CD14-positive monocyte (primary cell): ENCODE data around the gene C16orf92. TPM values are rescaled to one million over a fixed set of nuclear protein-coding genes. Genes with fewer than 3 reads are reported as not detected.

ENCODE experiments used
- DNase-seq, 3 donors: peaks; one replicate each; pipeline ENCODE4 v3.0.0-alpha.2; 2011 to 2022
- H2AFZ ChIP-seq: 2 replicates; pipeline ENCODE4 v1.6.0; 2012; ENCODE audit warnings: mild to moderate bottlenecking, low read depth, low read length, inconsistent platforms; ENCODE audit not compliant: insufficient read depth, poor library complexity, severe bottlenecking
- H3K27ac ChIP-seq, 2 donors: 1 replicate in 1 of 2; 2 replicates in 1 of 2; pipeline ENCODE4 v1.5.1; 2012 to 2013; ENCODE audit warnings: low read length in 2 of 2, control low read depth in 1 of 2, inconsistent platforms in 1 of 2, low read depth in 1 of 2, mild to moderate bottlenecking in 1 of 2
- H3K27me3 ChIP-seq, 2 donors: one replicate each; pipeline versions ENCODE4 v1.6.0 to v1.6.1; 2011 to 2013; ENCODE audit warnings: low read length in 2 of 2; ENCODE audit not compliant: control insufficient read depth in 2 of 2, insufficient read depth in 2 of 2
- H3K36me3 ChIP-seq, 2 donors: replicated peaks in 1 of 2; 1 replicate in 1 of 2; 2 replicates in 1 of 2; pipeline versions ENCODE4 v1.5.1 to v1.6.1; 2012 to 2013; ENCODE audit warnings: low read length in 2 of 2, control low read depth in 1 of 2, inconsistent platforms in 1 of 2, mild to moderate bottlenecking in 1 of 2; ENCODE audit not compliant: insufficient read depth in 2 of 2, control insufficient read depth in 1 of 2
- H3K4me1 ChIP-seq, 2 donors: 1 replicate in 1 of 2; 2 replicates in 1 of 2; pipeline versions ENCODE4 v1.5.1 to v1.6.1; 2012 to 2013; ENCODE audit warnings: low read length in 2 of 2, control low read depth in 1 of 2, inconsistent platforms in 1 of 2, mild to moderate bottlenecking in 1 of 2, moderate library complexity in 1 of 2; ENCODE audit not compliant: insufficient read depth in 2 of 2, control insufficient read depth in 1 of 2
- H3K4me2 ChIP-seq: replicated peaks from 2 replicates; pipeline ENCODE3; 2012; ENCODE audit warnings: low read length, moderate library complexity, mild to moderate bottlenecking; ENCODE audit not compliant: poor library complexity, severe bottlenecking; ENCODE audit errors: extremely low read depth
- H3K4me3 ChIP-seq, 3 experiments: fragments of 200-600 bp in 1 of 3; sonication (generic) in 1 of 3; replicated peaks in 1 of 3; 1 replicate in 2 of 3; 2 replicates in 1 of 3; pipeline ENCODE4 v1.5.1; 2011 to 2013; ENCODE audit warnings: low read length in 3 of 3, mild to moderate bottlenecking in 3 of 3, control low read depth in 2 of 3, low read depth in 2 of 3, inconsistent platforms in 1 of 3, moderate library complexity in 1 of 3
- H3K79me2 ChIP-seq: 2 replicates; pipeline ENCODE4 v1.6.0; 2012; ENCODE audit warnings: mild to moderate bottlenecking, control low read depth, inconsistent platforms, low read length, moderate library complexity; ENCODE audit not compliant: insufficient read depth
- H3K9ac ChIP-seq: 2 replicates; pipeline ENCODE4 v1.6.0; 2017; ENCODE audit warnings: low read length, mild to moderate bottlenecking; ENCODE audit not compliant: insufficient read depth, poor library complexity, severe bottlenecking
- H3K9me3 ChIP-seq, 2 donors: replicated peaks in 1 of 2; 1 replicate in 1 of 2; 2 replicates in 1 of 2; pipeline versions ENCODE4 v1.5.1 to v1.6.1; 2012 to 2013; ENCODE audit warnings: low read length in 2 of 2, control low read depth in 1 of 2; ENCODE audit not compliant: control insufficient read depth in 1 of 2, insufficient read depth in 1 of 2
- H4K20me1 ChIP-seq: 2 replicates; pipeline ENCODE4 v1.6.0; 2012; ENCODE audit warnings: mild to moderate bottlenecking, low read length, control low read depth, moderate library complexity; ENCODE audit not compliant: insufficient read depth
- H3K27ac Mint-ChIP-seq, 7 donors: one replicate each; pipeline ENCODE4 v1.8.0; 2020; ENCODE audit warnings: mild to moderate bottlenecking in 7 of 7, mixed read lengths in 7 of 7, moderate library complexity in 6 of 7, inconsistent platforms in 2 of 7
- H3K27me3 Mint-ChIP-seq, 3 donors: one replicate each; pipeline ENCODE4 v1.8.0; 2021 to 2022; ENCODE audit warnings: low read depth in 3 of 3, mild to moderate bottlenecking in 3 of 3, mixed read lengths in 3 of 3, moderate library complexity in 3 of 3, inconsistent platforms in 1 of 3
- H3K36me3 Mint-ChIP-seq, 2 donors: one replicate each; pipeline ENCODE4 v1.8.0; 2020; ENCODE audit warnings: mixed read lengths in 2 of 2, inconsistent platforms in 1 of 2, mild to moderate bottlenecking in 1 of 2
- H3K4me1 Mint-ChIP-seq: one replicate; pipeline ENCODE4 v1.8.0; 2020; ENCODE audit warnings: mild to moderate bottlenecking, mixed read lengths
- H3K4me3 Mint-ChIP-seq, 2 donors: one replicate each; pipeline ENCODE4 v1.8.0; 2020; ENCODE audit warnings: mild to moderate bottlenecking in 2 of 2, mixed read lengths in 2 of 2, moderate library complexity in 1 of 2
- H3K9me3 Mint-ChIP-seq, 7 donors: one replicate each; pipeline ENCODE4 v1.8.0; 2020 to 2022; ENCODE audit warnings: mixed read lengths in 7 of 7, mild to moderate bottlenecking in 6 of 7, moderate library complexity in 6 of 7, inconsistent platforms in 2 of 7
- WGBS: methylation state at CpG from one replicate; pipeline ENCODE4 v1.1.5; 2013; ENCODE audit warnings: missing lambda C conversion rate; ENCODE audit not compliant: insufficient coverage; 5-methylcytosine and 5-hydroxymethylcytosine counted together
- intact Hi-C, 2 donors: fragments of 100-400 bp; cut with micrococcal nuclease; formaldehyde crosslinking; loops; one replicate each; pipeline versions ENCODE4 v1.15.0 to v1.15.1; 2023
- polyA plus RNA-seq, 3 donors: library from polyadenylated mRNA; depleted of rRNA in 1 of 3; unstranded in 2 of 3; stranded (reverse) in 1 of 3; fragments of 300-500 nt in 2 of 3; fragments of >200 nt in 1 of 3; fragmentation: Illumina TruSeq in 2 of 3; gene quantifications; 1 replicate in 2 of 3; 2 replicates in 1 of 3; pipeline ENCODE4 v1.2.3, GENCODE V29; 2012 to 2021
- TF ChIP-seq, protein P1 (sequence below): fragments of 200-600 bp; IDR thresholded peaks from one replicate; pipeline ENCODE4 v1.8.0; 2022; ENCODE audit warnings: antibody characterized with exemption, mild to moderate bottlenecking

The C16orf92 gene
- polyA plus RNA-seq, 3 donors, result not detected

DNA sequence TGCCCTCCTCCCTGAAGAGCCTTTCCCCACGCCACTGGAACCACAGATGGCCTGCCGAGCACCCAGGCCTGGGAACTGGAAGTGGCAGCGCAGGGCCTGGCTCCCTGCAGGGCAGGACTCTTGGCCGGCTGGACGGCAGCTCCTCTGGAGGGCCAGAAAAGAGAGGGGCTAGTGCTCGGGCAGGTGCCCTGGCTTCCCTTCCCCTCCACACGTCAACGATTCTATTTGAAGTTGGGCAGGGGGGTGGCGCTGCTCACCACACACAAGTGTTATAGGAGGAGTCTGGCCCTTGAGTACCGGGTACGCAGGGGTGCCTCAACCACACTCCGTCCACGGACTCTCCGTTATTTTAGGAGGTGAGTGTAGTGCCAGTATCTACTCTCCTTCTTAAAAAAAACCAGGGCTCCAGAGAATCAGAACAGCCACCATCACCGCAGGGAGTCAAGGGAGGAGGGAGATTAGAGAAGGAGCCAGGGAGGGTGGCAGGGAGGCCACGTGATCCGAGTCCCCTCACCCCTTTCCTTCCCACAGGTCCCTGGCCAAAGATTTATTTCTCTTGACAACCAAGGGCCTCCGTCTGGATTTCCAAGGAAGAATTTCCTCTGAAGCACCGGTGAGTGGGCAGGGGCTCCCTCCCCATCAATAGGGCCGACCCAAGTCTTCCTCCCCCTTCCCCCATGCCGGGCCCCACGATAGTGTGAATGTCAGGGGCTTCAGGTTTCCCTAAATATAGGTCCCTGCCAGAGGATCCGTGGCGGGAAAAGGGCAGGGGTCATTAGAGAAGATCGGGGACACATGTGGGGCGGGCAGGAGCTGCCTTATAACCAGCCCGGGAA is 41.1 kb downstream of the C16orf92 start:
- peaks cover 20 to 25% of the 10 kb centered on the region in 2 donors for H3K36me3 ChIP-seq
- H3K9ac ChIP-seq, result peak overlapping the region; percentile 68
- Mint-ChIP-seq H3K9me3 (peaks cover 0 to 2% (median 0%) of the 10 kb centered on the region in 7 donors), H3K36me3 (peaks cover 21 to 27% of the 10 kb centered on the region in 2 donors), H3K27me3 (peaks cover 0 to 3% (median 0%) of the 10 kb centered on the region in 3 donors), H3K27ac (peak overlapping the region; percentile 94 to 97 (median 96)), H3K4me3 (peak overlapping the region; percentile 93 to 97), H3K4me1 (peaks cover 31% of the 10 kb centered on the region)
- peak overlapping the region; percentile 87 for H3K4me2 ChIP-seq
- H3K27me3 ChIP-seq, result no peaks in the 10 kb centered on the region
- H3K79me2 ChIP-seq, result peaks cover 51% of the 10 kb centered on the region
- peaks cover 35% of the 10 kb centered on the region for H4K20me1 ChIP-seq
- H3K9me3 ChIP-seq, result no peaks in the 10 kb centered on the region
- TF ChIP-seq, protein P1, sequence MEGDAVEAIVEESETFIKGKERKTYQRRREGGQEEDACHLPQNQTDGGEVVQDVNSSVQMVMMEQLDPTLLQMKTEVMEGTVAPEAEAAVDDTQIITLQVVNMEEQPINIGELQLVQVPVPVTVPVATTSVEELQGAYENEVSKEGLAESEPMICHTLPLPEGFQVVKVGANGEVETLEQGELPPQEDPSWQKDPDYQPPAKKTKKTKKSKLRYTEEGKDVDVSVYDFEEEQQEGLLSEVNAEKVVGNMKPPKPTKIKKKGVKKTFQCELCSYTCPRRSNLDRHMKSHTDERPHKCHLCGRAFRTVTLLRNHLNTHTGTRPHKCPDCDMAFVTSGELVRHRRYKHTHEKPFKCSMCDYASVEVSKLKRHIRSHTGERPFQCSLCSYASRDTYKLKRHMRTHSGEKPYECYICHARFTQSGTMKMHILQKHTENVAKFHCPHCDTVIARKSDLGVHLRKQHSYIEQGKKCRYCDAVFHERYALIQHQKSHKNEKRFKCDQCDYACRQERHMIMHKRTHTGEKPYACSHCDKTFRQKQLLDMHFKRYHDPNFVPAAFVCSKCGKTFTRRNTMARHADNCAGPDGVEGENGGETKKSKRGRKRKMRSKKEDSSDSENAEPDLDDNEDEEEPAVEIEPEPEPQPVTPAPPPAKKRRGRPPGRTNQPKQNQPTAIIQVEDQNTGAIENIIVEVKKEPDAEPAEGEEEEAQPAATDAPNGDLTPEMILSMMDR, result peak; percentile 65
- peak; percentile 50 to 67 (median 53) for DNase-seq
- WGBS, result 0% methylated on average over 9 of the region's 27 CpGs
- intact Hi-C loops, result no loop called here
- H3K4me1 ChIP-seq, result peaks cover 38 to 46% of the 10 kb centered on the region in 2 donors
- H3K4me3 ChIP-seq, result peak overlapping the region; percentile 95 to 99 (median 97)
- H3K27ac ChIP-seq, result peak overlapping the region; percentile 94
- H2AFZ ChIP-seq, result peak overlapping the region; percentile 90

DNA sequence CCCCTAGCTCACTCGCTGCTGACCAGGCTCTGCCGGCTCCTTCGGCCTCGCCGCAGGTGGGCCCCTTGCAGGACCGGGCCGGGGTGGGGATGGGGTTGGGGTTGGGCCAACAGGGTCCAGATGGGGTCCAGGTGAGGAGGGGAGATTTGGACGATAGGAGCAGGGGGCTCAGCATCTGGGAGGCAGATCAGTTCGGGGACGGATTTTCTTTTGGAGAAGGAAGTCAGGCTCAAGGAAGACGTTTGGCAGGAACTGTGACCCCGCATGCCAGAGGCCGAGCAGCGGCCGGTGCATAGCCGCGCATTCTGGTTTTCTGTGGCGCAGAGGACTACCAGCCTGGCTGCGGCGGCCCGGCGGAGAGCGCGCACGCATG is 41.7 kb downstream of the C16orf92 start:
- no peaks in the 10 kb centered on the region for H3K27me3 ChIP-seq
- intact Hi-C loops, result loop anchor here (5.0 kb wide), 1 partner anchor 58 kb away; the partner anchor contains the start of gene MAPK3 (in 2 of the 2)
- peak overlapping the region; percentile 68 for H3K9ac ChIP-seq
- peaks cover 39 to 51% of the 10 kb centered on the region in 2 donors for H3K4me1 ChIP-seq
- H3K79me2 ChIP-seq, result peaks cover 57% of the 10 kb centered on the region
- peak overlapping the region; percentile 94 to 97 (median 96) for H3K27ac Mint-ChIP-seq
- peak overlapping the region; percentile 94 for H3K27ac ChIP-seq
- H3K9me3 Mint-ChIP-seq, result peaks cover 0 to 2% (median 0%) of the 10 kb centered on the region in 7 donors
- peaks cover 0 to 3% (median 0%) of the 10 kb centered on the region in 3 donors for H3K27me3 Mint-ChIP-seq
- TF ChIP-seq, protein P1, result no peak
- H4K20me1 ChIP-seq, result peaks cover 41% of the 10 kb centered on the region
- no peaks in the 10 kb centered on the region for H3K9me3 ChIP-seq
- H3K4me3 Mint-ChIP-seq, result peak overlapping the region; percentile 93 to 97
- peaks cover 26 to 31% of the 10 kb centered on the region in 2 donors for H3K36me3 ChIP-seq
- H3K36me3 Mint-ChIP-seq, result peaks cover 28 to 33% of the 10 kb centered on the region in 2 donors
- peaks cover 36% of the 10 kb centered on the region for H3K4me1 Mint-ChIP-seq
- DNase-seq, result no peak
- 0% methylated on average over 20 of the region's 25 CpGs for WGBS
- H3K4me2 ChIP-seq, result peak overlapping the region; percentile 87
- peak overlapping the region; percentile 90 for H2AFZ ChIP-seq
- H3K4me3 ChIP-seq, result peak overlapping the region; percentile 95 to 99 (median 97)
